Measurements from ENCODE around the gene SELENOW. TPM values are rescaled to one million over a fixed set of nuclear protein-coding genes. Genes with fewer than 3 reads are reported as not detected.

The SELENOW gene
- total and polyA plus RNA-seq, 2 donors (not counting 3 experiments of a cell fraction or from before 2014, with no cell fraction given): 316 to 613 TPM

GRCh38 chr19:47780215-47780551, 1.7 kb downstream of the SELENOW start:
- H3K79me2 ChIP-seq (ENCODE audit: control insufficient read depth, insufficient read depth, low read length): peaks cover 30% of the 10 kb centered on the region
- no peaks in the 10 kb centered on the region for H3K27me3 ChIP-seq (ENCODE audit: control insufficient read depth in 2 of 2, insufficient read depth in 2 of 2, low read length in 2 of 2)
- no peak overlapping the region for H3K4me3 ChIP-seq (replicated peaks in 1 of 3; ENCODE audit: insufficient read depth in 1 of 3, low read depth in 1 of 3, low read length in 3 of 3)
- no peaks in the 10 kb centered on the region for H3K9me1 ChIP-seq (replicated peaks; ENCODE audit: control insufficient read depth, extremely low read depth, insufficient read depth, low read length)
- intact Hi-C loops (cut with micrococcal nuclease) (no loop called here), dilution Hi-C loops (cut with MboI; ENCODE audit: extremely low pct_ligation_motif_present, low sequenced_read_pairs) (no loop called here)
- no TSS peak for BruUV-seq (replicated peaks)
- TF ChIP-seq GATA2 (IDR thresholded peaks at IDR 0.05; ENCODE audit: insufficient read depth, insufficient read length, low read depth, low read length): no peak
- TF ChIP-seq, protein P1, sequence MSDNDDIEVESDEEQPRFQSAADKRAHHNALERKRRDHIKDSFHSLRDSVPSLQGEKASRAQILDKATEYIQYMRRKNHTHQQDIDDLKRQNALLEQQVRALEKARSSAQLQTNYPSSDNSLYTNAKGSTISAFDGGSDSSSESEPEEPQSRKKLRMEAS (IDR thresholded peaks at IDR 0.05; ENCODE audit: insufficient read depth, insufficient read length): no peak
- TF ChIP-seq MYC (IDR thresholded peaks at IDR 0.05; ENCODE audit: low read depth, low read length): no peak
- no peak for TF ChIP-seq FOS (IDR thresholded peaks at IDR 0.05; ENCODE audit: borderline replicate concordance, insufficient read depth, low read length)
- TF ChIP-seq CTCF (IDR thresholded peaks at IDR 0.05; ENCODE audit: extremely low read depth in 1 of 2, insufficient read depth in 1 of 2, low read depth in 1 of 2, low read length in 2 of 2): no peak
- TF ChIP-seq EZH2 (IDR thresholded peaks at IDR 0.05; ENCODE audit: borderline replicate concordance, low read depth, low read length, severe bottlenecking): no peak
- no peak for TF ChIP-seq POLR2AphosphoS5 (IDR thresholded peaks at IDR 0.05; ENCODE audit: insufficient read depth, low read depth, low read length)
- TF ChIP-seq POLR2A (IDR thresholded peaks at IDR 0.05; ENCODE audit: low read depth, low read length): no peak
- no peak for TF ChIP-seq JUN (IDR thresholded peaks at IDR 0.05; ENCODE audit: borderline replicate concordance, insufficient read depth, insufficient read length, low read depth)
- ChIA-PET CTCF (interaction anchor here (1.1 to 1.4 kb wide), 3 partner anchors 9 to 68 kb away, joined by 5 to 7 read pairs (median 5); partner anchors contain the start of gene EHD2), POLR2A (no interaction called here)
- H3K36me3 ChIP-seq (ENCODE audit: control insufficient read depth in 2 of 2, extremely low read depth in 1 of 2, insufficient read depth in 2 of 2, low read length in 2 of 2): peaks cover 3 to 21% of the 10 kb centered on the region in 2 experiments
- H3K4me2 ChIP-seq (ENCODE audit: insufficient read depth, low read length): no peak overlapping the region
- no peaks in the 10 kb centered on the region for H3K9me3 ChIP-seq (replicated peaks; ENCODE audit: control insufficient read depth, insufficient read depth, low read length)
- H3K9ac ChIP-seq (replicated peaks; ENCODE audit: extremely low read depth, insufficient read depth, low read length): no peak overlapping the region
- DNase-seq (ENCODE audit: low read depth, low spot score) (no peak), FAIRE-seq (no peak)
- H4K20me1 ChIP-seq (replicated peaks; ENCODE audit: control insufficient read depth, extremely low read depth, insufficient read depth, low read length): no peaks in the 10 kb centered on the region
- H3K4me1 ChIP-seq (ENCODE audit: control insufficient read depth, extremely low read depth, insufficient read depth, low read length): peaks cover 14% of the 10 kb centered on the region
- H3K27ac ChIP-seq (ENCODE audit: insufficient read depth, low read depth, low read length): no peak overlapping the region
- no peak overlapping the region for H2AFZ ChIP-seq (ENCODE audit: low read depth, low read length)

Measured in endothelial cell of umbilical vein (primary cell).